Gastrocnemius medialis (tissue), 4 donors: ENCODE results near the gene DMAC2. TPM values are rescaled to one million over a fixed set of nuclear protein-coding genes. Genes with fewer than 3 reads are reported as not detected.
"Not testable (repeated sequence)": the region's sequence is repeated elsewhere in the genome, so short reads cannot be mapped to it uniquely, and the experiment has no call there.

Experiments used
- ATAC-seq, 2 donors: fragments of 150-250 bp; one replicate each; pipeline ENCODE4 v1.9.1; 2016
- DNase-seq, 2 donors: peaks; one replicate each; pipeline ENCODE4 v3.0.0-alpha.2; 2019
- H3K27ac ChIP-seq, 4 donors: fragments of 200-600 bp; sonication (generic); 1 replicate in 1 of 4; 2 replicates in 3 of 4; pipeline ENCODE4 v1.5.1; 2016 to 2018; ENCODE audit warnings: mild to moderate bottlenecking in 2 of 4, moderate library complexity in 1 of 4
- H3K27me3 ChIP-seq, 3 donors: fragments of 200-600 bp; sonication (generic) in 2 of 3; 1 replicate in 1 of 3; 2 replicates in 2 of 3; pipeline versions ENCODE4 v1.5.1 to v1.6.0; 2016 to 2019; ENCODE audit warnings: mild to moderate bottlenecking in 1 of 3, moderate library complexity in 1 of 3
- H3K36me3 ChIP-seq, 2 donors: fragments of 200-600 bp; sonication (generic) in 1 of 2; one replicate each; pipeline ENCODE4 v1.5.1; 2017 to 2018
- H3K4me1 ChIP-seq, 2 donors: fragments of 200-600 bp; sonication (generic) in 1 of 2; one replicate each; pipeline ENCODE4 v1.5.1; 2016 to 2017; ENCODE audit warnings: mild to moderate bottlenecking in 2 of 2
- H3K4me3 ChIP-seq, 4 donors: fragments of 200-600 bp; sonication (generic) in 3 of 4; 1 replicate in 1 of 4; 2 replicates in 3 of 4; pipeline ENCODE4 v1.5.1; 2016 to 2019; ENCODE audit warnings: mild to moderate bottlenecking in 2 of 4
- H3K9me3 ChIP-seq, 3 donors: fragments of 200-600 bp; sonication (generic) in 2 of 3; 1 replicate in 1 of 3; 2 replicates in 2 of 3; pipeline ENCODE4 v1.5.1; 2016 to 2019
- CTCF ChIP-seq, 5 experiments: fragments of 450-650 bp in 3 of 5; fragments of 200-600 bp in 2 of 5; sonication (generic) in 2 of 5; IDR thresholded peaks in 4 of 5; conservative IDR thresholded peaks in 1 of 5; 1 replicate in 4 of 5; 2 replicates in 1 of 5; pipeline ENCODE4 v1.5.1; 2016 to 2019; ENCODE audit warnings: antibody characterized with exemption in 5 of 5, mild to moderate bottlenecking in 3 of 5, moderate library complexity in 3 of 5
- POLR2A ChIP-seq, 2 donors: fragments of 450-650 bp; IDR thresholded peaks; one replicate each; pipeline ENCODE4 v1.6.1; 2017; ENCODE audit warnings: antibody characterized with exemption in 2 of 2, mild to moderate bottlenecking in 2 of 2, moderate library complexity in 2 of 2
- in situ Hi-C, 4 donors: fragments of 200-750 bp; cut with MboI; loops; one replicate each; pipeline versions ENCODE4 v1.15.0 to v1.8.0; 2017; ENCODE audit warnings: low sequenced_read_pairs in 4 of 4
- intact Hi-C: fragments of 100-400 bp; cut with DNase I; formaldehyde crosslinking; loops from one replicate; pipeline ENCODE4 v1.15.1; 2023; ENCODE audit warnings: low total_unique reads
- total RNA-seq, 4 donors: library from RNA; depleted of rRNA; stranded (reverse); fragments of >200 nt; gene quantifications; one replicate each; pipeline versions ENCODE4 v1.1.0 to v1.2.3, GENCODE V29; 2016

Gene DMAC2
- total RNA-seq, 4 donors from 2014 or later: 41.0 to 61.0 (median 49.8) TPM

- Histone ChIP-seq H3K36me3 (peaks cover 0 to 59% of the 10 kb centered on the region in 2 donors), H3K27me3 (no peaks in the 10 kb centered on the region), H3K9me3 (no peaks in the 10 kb centered on the region), H3K4me3 (no peak overlapping the region), H3K4me1 (no peaks in the 10 kb centered on the region), H3K27ac (no peak overlapping the region)
- DNase-seq (no peak), ATAC-seq (no peak)
- no peak for TF ChIP-seq CTCF (IDR thresholded peaks at IDR 0.05 in 4 of 5, conservative IDR thresholded peaks at IDR 0.05 in 1 of 5)
- TF ChIP-seq POLR2A (IDR thresholded peaks at IDR 0.05): no peak
- in situ Hi-C loops: no loop called here
- intact Hi-C loops: no loop called here
Observed at GRCh38 chr19:41386442-41386841, 53.3 kb downstream of the DMAC2 start.

GRCh38 chr19:41384351-41384750 lies 55.4 kb downstream of the DMAC2 start:
- Histone ChIP-seq H3K9me3 (no peaks in the 10 kb centered on the region), H3K36me3 (peaks cover 0 to 38% of the 10 kb centered on the region in 2 donors), H3K27me3 (no peaks in the 10 kb centered on the region), H3K27ac (no peak overlapping the region), H3K4me1 (peaks cover 0 to 2% of the 10 kb centered on the region in 2 donors), H3K4me3 (no peak overlapping the region)
- DNase-seq: no peak
- no peak for ATAC-seq
- TF ChIP-seq POLR2A (IDR thresholded peaks at IDR 0.05) (no peak), CTCF (IDR thresholded peaks at IDR 0.05 in 4 of 5, conservative IDR thresholded peaks at IDR 0.05 in 1 of 5) (no peak)
- intact Hi-C loops (no loop called here), in situ Hi-C loops (no loop called here)

- H3K27ac ChIP-seq, in situ Hi-C loops, H3K9me3 ChIP-seq, ATAC-seq, H3K4me3 ChIP-seq, H3K4me1 ChIP-seq, intact Hi-C loops, H3K27me3 ChIP-seq, DNase-seq: not testable (repeated sequence)
- H3K36me3 ChIP-seq: peaks cover 0 to 12% of the 10 kb centered on the region in 2 donors
Observed at GRCh38 chr19:41381536-41381935, 58.2 kb downstream of the DMAC2 start.

Other genes with a start within 250 kb of the DMAC2 start
- under 1 TPM in 2 of 4 donors, not detected in 2; 0.31 to 0.64 TPM for gene CYP2S1, start 246.7 kb downstream of the DMAC2 start, total RNA-seq
- gene AXL, start 220.7 kb downstream of the DMAC2 start, total RNA-seq: 10 to 100 TPM; 17.4 to 49.2 (median 37.4) TPM
- 100 to 1,000 TPM in 1 of 4 donors, 10 to 100 TPM in 3; 49.5 to 101 (median 92.4) TPM for gene HNRNPUL1, start 175.5 kb downstream of the DMAC2 start, total RNA-seq
- 10 to 100 TPM in 3 of 4 donors, 1 to 10 TPM in 1; 8.6 to 15.3 (median 15.1) TPM for gene CCDC97, start 129.7 kb downstream of the DMAC2 start, total RNA-seq
- gene TGFB1, start 86.0 kb downstream of the DMAC2 start, total RNA-seq: 1 to 10 TPM; 1.9 to 5.2 (median 4.9) TPM
- gene B9D2, start 75.8 kb downstream of the DMAC2 start, total RNA-seq: 1 to 10 TPM; 2.6 to 6.9 (median 4.5) TPM
- gene TMEM91, start 63.4 kb downstream of the DMAC2 start, total RNA-seq: 10 to 100 TPM in 1 of 4 donors, 1 to 10 TPM in 3; 1.6 to 13.6 (median 4.7) TPM
- 10 to 100 TPM; 29.1 to 61.9 (median 40.9) TPM for gene EXOSC5, start 42.6 kb downstream of the DMAC2 start, total RNA-seq
- gene BCKDHA, start 42.1 kb downstream of the DMAC2 start, total RNA-seq: 100 to 1,000 TPM in 1 of 4 donors, 10 to 100 TPM in 3; 80.8 to 115 (median 84.1) TPM
- under 1 TPM in 3 of 4 donors, not detected in 1; 0.24 to 0.33 (median 0.33) TPM for gene B3GNT8, start 12.5 kb downstream of the DMAC2 start, total RNA-seq
- not detected for gene ERICH4, start 3.2 kb upstream of the DMAC2 start, total RNA-seq
- gene CEACAM21, start 136.3 kb upstream of the DMAC2 start, total RNA-seq: under 1 TPM in 1 of 4 donors, not detected in 3; 0.49 TPM
- 1 to 10 TPM in 1 of 4 donors, under 1 TPM in 1, not detected in 2; 0.81 to 2.7 TPM for gene CEACAM4, start 187.2 kb upstream of the DMAC2 start, total RNA-seq
- 1 to 10 TPM in 1 of 4 donors, not detected in 3; 5.7 TPM for gene CEACAM7, start 248.4 kb upstream of the DMAC2 start, total RNA-seq